Left lung (tissue), 10 donors: ENCODE results near the gene ARHGAP1. TPM values are rescaled to one million over a fixed set of nuclear protein-coding genes. Genes with fewer than 3 reads are reported as not detected.

ENCODE experiments used
- ATAC-seq: fragments of 200-7000 bp; cut with Tn5 transposase; one replicate; pipeline ENCODE4 v1.9.1; 2020; ENCODE audit warnings: moderate library complexity
- DNase-seq, 4 donors: peaks; one replicate each; pipeline ENCODE4 v3.0.0-alpha.2; 2013 to 2020
- H3K27ac ChIP-seq, 2 donors: fragments of 200-600 bp; sonication (generic) in 1 of 2; one replicate each; pipeline versions ENCODE4 v1.5.0 to v1.8.0; 2020 to 2021
- H3K27me3 ChIP-seq, 2 donors: fragments of 200-600 bp; sonication (generic) in 1 of 2; one replicate each; pipeline versions ENCODE4 v1.5.0 to v1.8.0; 2020 to 2021
- H3K36me3 ChIP-seq, 2 donors: fragments of 200-600 bp; sonication (generic) in 1 of 2; one replicate each; pipeline versions ENCODE4 v1.5.0 to v1.8.0; 2020 to 2021
- H3K4me1 ChIP-seq, 2 donors: fragments of 200-600 bp; one replicate each; pipeline ENCODE4 v1.8.0; 2021
- H3K4me3 ChIP-seq, 2 donors: fragments of 200-600 bp; sonication (generic) in 1 of 2; one replicate each; pipeline versions ENCODE4 v1.5.0 to v1.8.0; 2020 to 2021; ENCODE audit warnings: mild to moderate bottlenecking in 1 of 2
- H3K9me3 ChIP-seq, 2 donors: fragments of 200-600 bp; sonication (generic) in 1 of 2; one replicate each; pipeline versions ENCODE4 v1.5.0 to v1.8.0; 2020 to 2021
- CTCF ChIP-seq, 2 donors: fragments of 200-600 bp; sonication (generic) in 1 of 2; IDR thresholded peaks; one replicate each; pipeline versions ENCODE4 v1.5.0 to v1.8.0; 2021; ENCODE audit warnings: antibody characterized with exemption in 2 of 2
- intact Hi-C, 2 donors: fragments of 100-400 bp; cut with DNase I; formaldehyde crosslinking; loops; one replicate each; pipeline versions ENCODE4 v1.11.2 to v1.14.2; 2022
- polyA plus RNA-seq, 6 donors: library from polyadenylated mRNA; unstranded; fragments of 120-200 nt; gene quantifications; one replicate each; pipeline ENCODE4 v1.2.1, GENCODE V29; 2013; ENCODE audit not compliant: insufficient read length in 6 of 6
- total RNA-seq, 2 donors: library from RNA; stranded (reverse); fragmentation: NEBNext Ultra II Directional; extraction: Animal tissue kit (Norgen Biotek cat#: 25700); gene quantifications; one replicate each; pipeline ENCODE4 v1.2.1, GENCODE V29; 2021
- donor health status: DM: no; HTN: yes; CAD: no.
- donor health status: DM: no; HTN: no; CAD: no.

Gene ARHGAP1
- total and polyA plus RNA-seq, 8 donors, result 59.9 to 90.3 (median 67.0) TPM

GRCh38 chr11:46642627-46643335 lies 57.6 kb downstream of the ARHGAP1 start:
- H3K4me3 ChIP-seq, result no peak overlapping the region
- H3K4me1 ChIP-seq, result no peaks in the 10 kb centered on the region
- H3K9me3 ChIP-seq, result no peaks in the 10 kb centered on the region
- intact Hi-C loops, result no loop called here
- TF ChIP-seq CTCF (IDR thresholded peaks at IDR 0.05), result no peak
- H3K27ac ChIP-seq, result no peak overlapping the region
- no peak for ATAC-seq
- DNase-seq, result no peak
- H3K27me3 ChIP-seq, result no peaks in the 10 kb centered on the region
- peaks cover 0 to 52% of the 10 kb centered on the region in 2 donors for H3K36me3 ChIP-seq

GRCh38 chr11:46641639-46642038 lies 58.8 kb downstream of the ARHGAP1 start:
- intact Hi-C loops, result no loop called here
- no peak for TF ChIP-seq CTCF (IDR thresholded peaks at IDR 0.05)
- Histone ChIP-seq H3K9me3 (no peaks in the 10 kb centered on the region), H3K36me3 (peaks cover 0 to 51% of the 10 kb centered on the region in 2 donors), H3K4me3 (no peak overlapping the region), H3K27ac (no peak overlapping the region), H3K27me3 (no peaks in the 10 kb centered on the region), H3K4me1 (no peaks in the 10 kb centered on the region)
- ATAC-seq, result no peak
- no peak for DNase-seq

DNA sequence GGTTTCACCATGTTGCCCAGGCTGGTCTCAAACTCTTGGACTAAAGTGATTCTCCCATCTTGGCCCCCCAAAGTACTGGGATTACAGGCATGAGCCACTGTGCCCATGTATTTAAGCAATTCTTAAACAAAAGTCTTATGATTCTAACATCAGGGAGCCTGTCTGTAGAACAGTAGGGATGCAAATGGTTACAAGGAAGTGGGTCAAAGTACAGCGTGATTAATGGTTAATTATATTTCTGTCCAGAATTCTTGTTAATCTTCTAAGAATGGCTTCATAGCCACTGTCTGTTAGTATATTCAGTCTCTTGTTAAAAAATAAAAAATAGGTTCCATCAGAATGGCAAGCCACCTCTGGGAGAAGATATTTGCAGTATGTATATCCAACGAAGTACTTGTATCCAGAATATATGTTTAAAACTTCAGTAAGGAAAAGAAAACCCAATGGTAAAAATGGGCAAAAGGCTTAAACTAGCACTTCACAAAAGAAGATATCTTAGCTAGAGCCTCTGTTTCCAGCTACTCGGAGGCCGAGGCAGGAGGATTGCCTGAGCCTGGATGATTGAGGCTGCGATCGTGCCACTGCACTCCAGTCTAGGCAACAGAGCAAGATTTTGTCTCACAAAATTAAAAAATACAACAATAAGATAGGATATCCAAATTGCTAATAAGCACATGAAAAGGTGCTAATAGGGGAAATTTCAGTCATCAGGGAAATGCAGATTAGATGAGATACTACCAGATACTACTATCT lies 60.2 kb downstream of the ARHGAP1 start:
- intact Hi-C loops, result no loop called here
- TF ChIP-seq CTCF (IDR thresholded peaks at IDR 0.05), result no peak
- DNase-seq (no peak), ATAC-seq (no peak)
- no peak overlapping the region for H3K4me3 ChIP-seq
- H3K27me3 ChIP-seq, result no peaks in the 10 kb centered on the region
- H3K27ac ChIP-seq, result no peak overlapping the region
- no peaks in the 10 kb centered on the region for H3K4me1 ChIP-seq
- peaks cover 0 to 43% of the 10 kb centered on the region in 2 donors for H3K36me3 ChIP-seq
- no peaks in the 10 kb centered on the region for H3K9me3 ChIP-seq

DNA sequence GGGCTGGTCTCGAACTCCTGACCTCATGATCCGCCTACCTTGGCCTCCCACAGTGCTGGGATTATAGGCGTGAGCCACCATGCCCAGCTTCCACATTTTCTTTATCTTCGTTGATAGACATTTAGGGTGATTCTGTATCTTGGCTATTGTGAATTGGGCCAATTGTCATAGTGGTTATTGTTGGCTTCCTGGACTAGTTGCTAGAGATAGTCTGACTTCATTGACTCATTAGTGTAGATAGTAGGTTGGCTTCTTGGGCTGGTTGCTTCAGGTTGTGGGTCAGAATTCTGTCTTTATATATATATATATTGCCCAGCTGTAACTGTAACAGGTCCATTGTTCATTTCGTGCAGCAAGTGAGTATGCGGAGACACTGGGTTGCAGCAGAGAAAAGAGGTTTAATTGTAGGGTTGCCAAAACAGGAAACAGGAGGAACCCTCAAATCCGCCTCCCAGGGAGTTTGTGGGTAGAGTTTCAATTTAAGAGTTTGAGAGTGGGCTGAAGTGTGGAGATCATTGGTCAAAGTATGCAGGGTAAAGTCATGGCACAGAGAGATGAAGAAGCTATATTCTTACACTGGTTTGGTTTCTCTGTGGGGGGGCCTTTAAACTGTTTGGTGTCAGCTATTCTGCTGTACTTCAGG lies 61.1 kb downstream of the ARHGAP1 start:
- TF ChIP-seq CTCF (IDR thresholded peaks at IDR 0.05), result no peak
- no peak overlapping the region for H3K4me3 ChIP-seq
- H3K27me3 ChIP-seq, result no peaks in the 10 kb centered on the region
- intact Hi-C loops, result no loop called here
- no peak overlapping the region for H3K27ac ChIP-seq
- no peaks in the 10 kb centered on the region for H3K4me1 ChIP-seq
- DNase-seq, result no peak
- H3K36me3 ChIP-seq, result peaks cover 0 to 40% of the 10 kb centered on the region in 2 donors
- H3K9me3 ChIP-seq, result no peaks in the 10 kb centered on the region
- ATAC-seq, result no peak

DNA sequence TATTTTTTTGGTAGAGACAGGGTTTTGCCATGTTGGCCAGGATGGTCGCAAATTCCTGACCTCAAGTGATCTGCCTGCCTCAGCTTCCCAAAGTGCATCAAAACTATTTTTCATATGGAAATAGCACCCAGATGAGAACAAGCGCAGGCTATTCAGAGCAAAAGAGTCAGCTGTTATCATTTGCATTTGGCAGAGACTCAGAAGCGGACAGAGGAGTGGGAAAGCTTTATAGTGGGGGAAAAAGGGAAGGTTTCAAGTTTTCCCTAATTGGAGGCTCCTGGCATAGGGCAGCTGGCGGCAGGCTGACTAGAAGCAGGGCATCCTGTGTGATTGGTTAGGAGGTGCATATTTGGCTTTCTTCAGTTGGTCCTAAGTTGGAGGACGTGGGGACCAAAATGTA lies 62.9 kb downstream of the ARHGAP1 start:
- no peak overlapping the region for H3K4me3 ChIP-seq
- peaks cover 0 to 35% of the 10 kb centered on the region in 2 donors for H3K36me3 ChIP-seq
- no peaks in the 10 kb centered on the region for H3K27me3 ChIP-seq
- ATAC-seq (no peak), DNase-seq (no peak)
- no peak for TF ChIP-seq CTCF (IDR thresholded peaks at IDR 0.05)
- no peaks in the 10 kb centered on the region for H3K9me3 ChIP-seq
- H3K27ac ChIP-seq, result no peak overlapping the region
- H3K4me1 ChIP-seq, result no peaks in the 10 kb centered on the region
- intact Hi-C loops, result no loop called here
